GM10266 (cell line): ENCODE measurements around the gene MYL4.

Experiments
- DNase-seq: peaks from one replicate; pipeline ENCODE4 v3.0.0; 2012; ENCODE audit errors: extremely low spot score
- CTCF ChIP-seq: IDR thresholded peaks from 2 replicates; pipeline ENCODE4 v1.5.1; 2012; ENCODE audit warnings: mild to moderate bottlenecking, low read depth; ENCODE audit not compliant: control insufficient read depth, insufficient read depth; ENCODE audit errors: missing control alignments

MYL4 gene

GRCh38 chr17:47188876-47189731 lies 20.0 kb upstream of the MYL4 start, which contains the start of gene CDC27:
Gene CDC27, minus strand, starts transcription at chr17:47189295. Its CDS starts 123 bp downstream, at chr17:47189172.
- DNase-seq, result peak; percentile 92
- no peak for TF ChIP-seq CTCF

- no peak for TF ChIP-seq CTCF
- DNase-seq, result no peak
These were observed 19.4 kb upstream of the MYL4 start for GRCh38 chr17:47189732-47190237.

GRCh38 chr17:47190243-47190642 lies 18.9 kb upstream of the MYL4 start:
- no peak for TF ChIP-seq CTCF
- no peak for DNase-seq

- TF ChIP-seq CTCF, result no peak
- DNase-seq, result no peak
These were observed 18.4 kb upstream of the MYL4 start for GRCh38 chr17:47190770-47191169.

- no peak for DNase-seq
- no peak for TF ChIP-seq CTCF
These were observed 16.6 kb upstream of the MYL4 start for GRCh38 chr17:47192554-47192953.

GRCh38 chr17:47193931-47194511 lies 15.1 kb upstream of the MYL4 start:
- no peak for DNase-seq
- TF ChIP-seq CTCF, result no peak

GRCh38 chr17:47197821-47198220 lies 11.3 kb upstream of the MYL4 start:
- no peak for DNase-seq
- TF ChIP-seq CTCF, result no peak
